Lung (tissue), 16 donors: Measurements from ENCODE around the gene CCDC40. TPM values are rescaled to one million over a fixed set of nuclear protein-coding genes. Genes with fewer than 3 reads are reported as not detected.

ENCODE experiments used
- ATAC-seq: fragments of 200-7000 bp; cut with Tn5 transposase; one replicate; pipeline ENCODE4 v1.9.1; 2020; ENCODE audit warnings: moderate number of reproducible peaks; ENCODE audit not compliant: insufficient read depth, low FRiP score
- DNase-seq, 3 donors: peaks; one replicate each; pipeline ENCODE4 v3.0.0-alpha.2; 2013 to 2017
- H3K27ac ChIP-seq, 2 donors: one replicate each; pipeline ENCODE4 v1.5.1; 2013; ENCODE audit warnings: mild to moderate bottlenecking in 2 of 2, moderate library complexity in 2 of 2, control low read depth in 1 of 2, inconsistent platforms in 1 of 2, low read depth in 1 of 2, low read length in 1 of 2
- H3K27me3 ChIP-seq, 3 donors: one replicate each; pipeline ENCODE4 v1.5.1; 2013; ENCODE audit warnings: low read length in 2 of 3; ENCODE audit not compliant: control insufficient read depth in 3 of 3, insufficient read depth in 3 of 3
- H3K36me3 ChIP-seq, 4 donors: one replicate each; pipeline ENCODE4 v1.5.1; 2013; ENCODE audit warnings: low read length in 4 of 4, mild to moderate bottlenecking in 1 of 4, moderate library complexity in 1 of 4; ENCODE audit not compliant: control insufficient read depth in 4 of 4, insufficient read depth in 4 of 4
- H3K4me1 ChIP-seq, 5 donors: one replicate each; pipeline ENCODE4 v1.5.1; 2013; ENCODE audit warnings: low read length in 5 of 5, mild to moderate bottlenecking in 2 of 5, moderate library complexity in 1 of 5; ENCODE audit not compliant: control insufficient read depth in 5 of 5, insufficient read depth in 5 of 5
- H3K4me3 ChIP-seq: one replicate; pipeline ENCODE4 v1.5.1; 2013; ENCODE audit warnings: mild to moderate bottlenecking, control low read depth, moderate library complexity
- H3K9ac ChIP-seq, 2 donors: one replicate each; pipeline ENCODE4 v1.5.1; 2013; ENCODE audit warnings: low read length in 2 of 2, control low read depth in 1 of 2; ENCODE audit not compliant: insufficient read depth in 1 of 2
- H3K9me3 ChIP-seq, 4 donors: one replicate each; pipeline ENCODE4 v1.5.1; 2013; ENCODE audit warnings: low read length in 3 of 4, mild to moderate bottlenecking in 1 of 4, moderate library complexity in 1 of 4; ENCODE audit not compliant: control insufficient read depth in 4 of 4, insufficient read depth in 3 of 4
- WGBS, 2 donors: extraction: QIAGEN DNeasy Blood & Tissue Kit; methylation state at CpG; one replicate each; pipeline ENCODE4 v1.1.7; 2013; 5-methylcytosine and 5-hydroxymethylcytosine counted together
- long read RNA-seq, 5 donors: transcript quantifications; one replicate each; lab custom pipeline, GENCODE V29; 2026
- polyA plus RNA-seq, 2 donors: library from polyadenylated mRNA; stranded (reverse); fragments of 200-250 nt; gene quantifications; one replicate each; pipeline ENCODE4 v1.2.1, GENCODE V29; 2013
- total RNA-seq, 2 donors: library from RNA; depleted of rRNA in 1 of 2; stranded (reverse); fragments of >200 nt in 1 of 2; gene quantifications; one replicate each; pipeline ENCODE4 v1.2.1, GENCODE V29; 2014 to 2021
- TF ChIP-seq, protein P1 (sequence below): IDR thresholded peaks from 2 replicates; pipeline ENCODE4 v1.5.1; 2012; ENCODE audit warnings: mild to moderate bottlenecking; ENCODE audit errors: control extremely low read depth, extremely low read depth
- donor health status: control.
- donor health status: control.
- donor health status: Bipolar disorder and iron deficiency.
- donor health status: healthy.
- donor health status: DM: yes; HTN: yes; CAD: no.

CCDC40 gene, protein sequence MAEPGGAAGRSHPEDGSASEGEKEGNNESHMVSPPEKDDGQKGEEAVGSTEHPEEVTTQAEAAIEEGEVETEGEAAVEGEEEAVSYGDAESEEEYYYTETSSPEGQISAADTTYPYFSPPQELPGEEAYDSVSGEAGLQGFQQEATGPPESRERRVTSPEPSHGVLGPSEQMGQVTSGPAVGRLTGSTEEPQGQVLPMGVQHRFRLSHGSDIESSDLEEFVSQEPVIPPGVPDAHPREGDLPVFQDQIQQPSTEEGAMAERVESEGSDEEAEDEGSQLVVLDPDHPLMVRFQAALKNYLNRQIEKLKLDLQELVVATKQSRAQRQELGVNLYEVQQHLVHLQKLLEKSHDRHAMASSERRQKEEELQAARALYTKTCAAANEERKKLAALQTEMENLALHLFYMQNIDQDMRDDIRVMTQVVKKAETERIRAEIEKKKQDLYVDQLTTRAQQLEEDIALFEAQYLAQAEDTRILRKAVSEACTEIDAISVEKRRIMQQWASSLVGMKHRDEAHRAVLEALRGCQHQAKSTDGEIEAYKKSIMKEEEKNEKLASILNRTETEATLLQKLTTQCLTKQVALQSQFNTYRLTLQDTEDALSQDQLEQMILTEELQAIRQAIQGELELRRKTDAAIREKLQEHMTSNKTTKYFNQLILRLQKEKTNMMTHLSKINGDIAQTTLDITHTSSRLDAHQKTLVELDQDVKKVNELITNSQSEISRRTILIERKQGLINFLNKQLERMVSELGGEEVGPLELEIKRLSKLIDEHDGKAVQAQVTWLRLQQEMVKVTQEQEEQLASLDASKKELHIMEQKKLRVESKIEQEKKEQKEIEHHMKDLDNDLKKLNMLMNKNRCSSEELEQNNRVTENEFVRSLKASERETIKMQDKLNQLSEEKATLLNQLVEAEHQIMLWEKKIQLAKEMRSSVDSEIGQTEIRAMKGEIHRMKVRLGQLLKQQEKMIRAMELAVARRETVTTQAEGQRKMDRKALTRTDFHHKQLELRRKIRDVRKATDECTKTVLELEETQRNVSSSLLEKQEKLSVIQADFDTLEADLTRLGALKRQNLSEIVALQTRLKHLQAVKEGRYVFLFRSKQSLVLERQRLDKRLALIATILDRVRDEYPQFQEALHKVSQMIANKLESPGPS
- total RNA-seq (10 to 100 TPM in 1 of 2 donors, 1 to 10 TPM in 1; 8.0 to 34.5 TPM), polyA plus RNA-seq (1 to 10 TPM; 6.0 to 6.5 TPM)
- long read RNA-seq, donor 1, partial matches to known transcripts, result 0 of 4 reads
- long read RNA-seq, donor 1, other reads (novel, unspliced or antisense), result 0 of 4 reads
- long read RNA-seq, donor 2, partial matches to known transcripts, result 0 of 1 reads
- long read RNA-seq, donor 2, other reads (novel, unspliced or antisense), result 0 of 1 reads
- long read RNA-seq, donor 3, result 0 reads
- long read RNA-seq, donor 4, result 0 reads
- long read RNA-seq, donor 5, partial matches to known transcripts, result 0 of 2 reads
- long read RNA-seq, donor 5, other reads (novel, unspliced or antisense), result 0 of 2 reads

GRCh38 chr17:80035937-80036714, at the start of gene CCDC40:
TSS of gene CCDC40 (plus strand) at chr17:80036642. CDS start at chr17:80036663, 21 bp downstream.
- ATAC-seq (peak; percentile 93), DNase-seq (peak; percentile 86 to 91 (median 89))
- Histone ChIP-seq H3K36me3 (peaks cover 0 to 3% (median 0%) of the 10 kb centered on the region in 4 donors), H3K9ac (peak within 1 kb of the TSS; percentile 49 to 93), H3K4me3 (peak within 1 kb of the TSS; percentile 86), H3K27ac (peak within 1 kb of the TSS; percentile 79 to 96), H3K27me3 (no peaks in the 10 kb centered on the region), H3K4me1 (peaks cover 0 to 11% (median 7%) of the 10 kb centered on the region in 5 donors), H3K9me3 (no peaks in the 10 kb centered on the region)
- TF ChIP-seq, protein P1, sequence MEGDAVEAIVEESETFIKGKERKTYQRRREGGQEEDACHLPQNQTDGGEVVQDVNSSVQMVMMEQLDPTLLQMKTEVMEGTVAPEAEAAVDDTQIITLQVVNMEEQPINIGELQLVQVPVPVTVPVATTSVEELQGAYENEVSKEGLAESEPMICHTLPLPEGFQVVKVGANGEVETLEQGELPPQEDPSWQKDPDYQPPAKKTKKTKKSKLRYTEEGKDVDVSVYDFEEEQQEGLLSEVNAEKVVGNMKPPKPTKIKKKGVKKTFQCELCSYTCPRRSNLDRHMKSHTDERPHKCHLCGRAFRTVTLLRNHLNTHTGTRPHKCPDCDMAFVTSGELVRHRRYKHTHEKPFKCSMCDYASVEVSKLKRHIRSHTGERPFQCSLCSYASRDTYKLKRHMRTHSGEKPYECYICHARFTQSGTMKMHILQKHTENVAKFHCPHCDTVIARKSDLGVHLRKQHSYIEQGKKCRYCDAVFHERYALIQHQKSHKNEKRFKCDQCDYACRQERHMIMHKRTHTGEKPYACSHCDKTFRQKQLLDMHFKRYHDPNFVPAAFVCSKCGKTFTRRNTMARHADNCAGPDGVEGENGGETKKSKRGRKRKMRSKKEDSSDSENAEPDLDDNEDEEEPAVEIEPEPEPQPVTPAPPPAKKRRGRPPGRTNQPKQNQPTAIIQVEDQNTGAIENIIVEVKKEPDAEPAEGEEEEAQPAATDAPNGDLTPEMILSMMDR, result no peak
- 0 to 1% methylated on average over 58 to 87 of the region's 89 CpGs for WGBS, 2 donors

GRCh38 chr17:79987187-79987934, 49.1 kb upstream of the CCDC40 start:
- H3K9me3 ChIP-seq, result no peaks in the 10 kb centered on the region
- H3K27ac ChIP-seq, result no peak overlapping the region
- DNase-seq (no peak), ATAC-seq (no peak)
- H3K4me1 ChIP-seq, result peaks cover 0 to 56% (median 12%) of the 10 kb centered on the region in 5 donors
- WGBS, 2 donors, result 90 to 93% methylated on average over 18 of the region's 18 CpGs
- TF ChIP-seq, protein P1, result no peak
- H3K36me3 ChIP-seq, result no peaks in the 10 kb centered on the region
- no peaks in the 10 kb centered on the region for H3K27me3 ChIP-seq
- no peak overlapping the region for H3K9ac ChIP-seq
- H3K4me3 ChIP-seq, result no peak overlapping the region

- Histone ChIP-seq H3K27ac (peak overlapping the region in 1 of 2 donors; percentile 9), H3K4me1 (peaks cover 0 to 61% (median 17%) of the 10 kb centered on the region in 5 donors), H3K27me3 (no peaks in the 10 kb centered on the region), H3K4me3 (no peak overlapping the region), H3K9ac (no peak overlapping the region), H3K9me3 (no peaks in the 10 kb centered on the region), H3K36me3 (no peaks in the 10 kb centered on the region)
- whole genome bisulfite sequencing, 2 donors, result 73 to 76% methylated on average over 7 of the region's 7 CpGs
- no peak for ATAC-seq
- DNase-seq, result no peak
- TF ChIP-seq, protein P1, result no peak
Measured at GRCh38 chr17:79987935-79988184, 48.6 kb upstream of the CCDC40 start.
